Choroid plexus epithelial cell (primary cell): ENCODE results near the gene DSG3.
"Not testable (repeated sequence)": the region's sequence is repeated elsewhere in the genome, so short reads cannot be mapped to it uniquely, and the experiment has no call there.

Source experiments
- DNase-seq: peaks from one replicate; pipeline ENCODE4 v3.0.0-alpha.2; 2010; ENCODE audit warnings: low read depth
- H3K4me3 ChIP-seq: 2 replicates; pipeline ENCODE4 v1.5.1; 2011; ENCODE audit warnings: low read depth, mild to moderate bottlenecking, control low read depth, low read length, moderate library complexity
- TF ChIP-seq, protein P1 (sequence below): conservative IDR thresholded peaks from 2 replicates; pipeline ENCODE4 v1.5.1; 2011; ENCODE audit warnings: low read depth, mild to moderate bottlenecking, control low read depth, inconsistent platforms, low read length, moderate library complexity

DSG3 gene

DNA sequence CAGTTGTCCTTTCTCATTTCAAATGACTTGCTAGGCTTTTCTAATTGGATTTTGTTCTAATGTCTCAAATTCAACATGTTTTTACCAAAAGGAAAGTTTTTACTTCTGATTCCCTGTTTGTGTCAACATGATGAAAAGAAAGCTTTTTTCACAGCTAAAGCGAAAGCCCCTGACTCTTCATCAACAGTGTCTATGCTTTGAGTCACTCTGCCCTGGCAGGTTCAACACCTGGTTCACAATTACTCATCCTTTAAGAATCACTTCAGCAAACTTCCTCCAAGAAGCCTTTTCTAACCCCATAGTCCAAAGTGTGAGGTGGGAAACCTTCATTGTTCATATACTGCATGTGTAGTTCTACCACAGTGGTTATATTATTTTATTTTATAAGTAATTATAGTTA, 42.8 kb downstream of the DSG3 start:
- TF ChIP-seq, protein P1, sequence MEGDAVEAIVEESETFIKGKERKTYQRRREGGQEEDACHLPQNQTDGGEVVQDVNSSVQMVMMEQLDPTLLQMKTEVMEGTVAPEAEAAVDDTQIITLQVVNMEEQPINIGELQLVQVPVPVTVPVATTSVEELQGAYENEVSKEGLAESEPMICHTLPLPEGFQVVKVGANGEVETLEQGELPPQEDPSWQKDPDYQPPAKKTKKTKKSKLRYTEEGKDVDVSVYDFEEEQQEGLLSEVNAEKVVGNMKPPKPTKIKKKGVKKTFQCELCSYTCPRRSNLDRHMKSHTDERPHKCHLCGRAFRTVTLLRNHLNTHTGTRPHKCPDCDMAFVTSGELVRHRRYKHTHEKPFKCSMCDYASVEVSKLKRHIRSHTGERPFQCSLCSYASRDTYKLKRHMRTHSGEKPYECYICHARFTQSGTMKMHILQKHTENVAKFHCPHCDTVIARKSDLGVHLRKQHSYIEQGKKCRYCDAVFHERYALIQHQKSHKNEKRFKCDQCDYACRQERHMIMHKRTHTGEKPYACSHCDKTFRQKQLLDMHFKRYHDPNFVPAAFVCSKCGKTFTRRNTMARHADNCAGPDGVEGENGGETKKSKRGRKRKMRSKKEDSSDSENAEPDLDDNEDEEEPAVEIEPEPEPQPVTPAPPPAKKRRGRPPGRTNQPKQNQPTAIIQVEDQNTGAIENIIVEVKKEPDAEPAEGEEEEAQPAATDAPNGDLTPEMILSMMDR: no peak
- H3K4me3 ChIP-seq: no peak overlapping the region

DNA sequence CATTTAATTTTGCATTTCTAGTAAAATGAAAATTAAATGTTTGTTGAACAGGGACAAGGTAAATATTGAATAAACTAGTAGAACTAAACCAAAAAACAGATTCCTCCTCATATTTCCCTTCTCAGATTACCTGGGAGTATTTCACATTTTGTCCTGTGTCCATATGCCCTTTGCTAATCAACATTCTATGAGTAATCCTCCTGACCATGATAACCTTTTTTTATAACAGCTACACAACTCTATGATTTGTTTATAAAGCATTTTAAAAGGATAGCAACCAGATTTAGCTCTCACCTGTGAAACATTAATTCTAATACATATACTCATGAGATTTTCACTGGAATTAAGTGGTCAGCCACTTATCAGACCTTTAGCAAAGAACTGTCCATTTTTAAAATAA, 43.3 kb downstream of the DSG3 start:
- DNase-seq: no peak
- TF ChIP-seq, protein P1: no peak
- no peak overlapping the region for H3K4me3 ChIP-seq

More for the DNA sequence above, 42.8 kb downstream of the DSG3 start:
- no peak for DNase-seq

DNA sequence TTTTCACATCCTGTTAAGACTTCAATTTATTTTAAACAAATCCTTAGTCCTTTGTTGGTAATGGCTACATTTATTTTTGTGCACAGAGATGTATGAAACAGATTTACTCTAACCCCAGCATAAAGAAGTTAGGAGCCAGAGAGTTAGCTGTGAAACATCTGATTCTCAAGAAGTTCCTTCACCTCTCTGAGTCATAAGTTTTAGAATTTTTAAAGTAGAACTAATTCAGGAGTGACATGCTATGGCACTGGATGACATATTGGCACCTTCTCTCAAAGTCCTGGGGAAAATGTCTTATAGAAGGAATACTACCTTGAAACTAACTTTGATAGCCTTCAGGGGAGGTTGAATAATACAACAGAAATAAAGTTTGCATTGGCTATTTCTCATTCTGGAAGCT, 44.0 kb downstream of the DSG3 start:
- TF ChIP-seq, protein P1: no peak
- DNase-seq: no peak
- no peak overlapping the region for H3K4me3 ChIP-seq

DNA sequence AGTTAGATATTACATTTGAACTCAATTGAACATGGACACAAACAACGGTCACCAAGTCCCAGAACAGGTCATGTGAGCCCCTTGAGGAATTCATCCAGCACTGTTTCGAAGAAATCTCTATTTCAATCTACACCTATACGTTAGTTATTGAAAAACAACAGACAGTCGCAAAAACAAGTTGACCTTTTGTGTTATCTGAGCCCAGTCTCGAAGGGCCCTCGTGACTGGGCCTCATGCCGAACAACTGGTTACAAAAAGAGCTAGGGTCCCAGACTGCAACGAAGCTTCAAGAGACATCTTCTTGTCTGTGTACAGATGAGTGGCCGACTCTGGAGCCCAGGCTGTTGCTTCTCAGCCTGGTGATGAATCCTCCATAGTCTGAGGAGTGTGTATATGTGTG, 45.1 kb downstream of the DSG3 start:
- TF ChIP-seq, protein P1: no peak
- H3K4me3 ChIP-seq: no peak overlapping the region
- DNase-seq: no peak

DNA sequence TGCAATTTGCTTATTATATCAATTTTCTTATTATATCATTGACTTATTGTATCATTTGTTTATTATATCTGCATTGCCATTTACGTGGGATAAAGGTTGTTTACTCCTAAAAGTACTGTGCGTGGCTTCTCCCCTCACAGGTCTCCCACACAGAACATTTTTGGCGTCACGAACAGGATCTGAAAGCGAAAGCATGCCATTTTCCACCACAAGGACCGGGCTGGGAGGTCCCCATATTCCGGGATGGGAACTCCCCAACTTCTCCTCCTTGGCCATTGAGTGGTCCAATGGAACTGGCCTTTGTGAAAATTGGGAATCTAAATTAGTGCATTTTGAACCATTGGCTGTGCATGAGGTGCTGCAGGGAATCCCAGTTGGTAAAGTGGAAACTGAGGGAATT, 45.6 kb downstream of the DSG3 start:
- no peak overlapping the region for H3K4me3 ChIP-seq
- no peak for DNase-seq
- TF ChIP-seq, protein P1: no peak

DNA sequence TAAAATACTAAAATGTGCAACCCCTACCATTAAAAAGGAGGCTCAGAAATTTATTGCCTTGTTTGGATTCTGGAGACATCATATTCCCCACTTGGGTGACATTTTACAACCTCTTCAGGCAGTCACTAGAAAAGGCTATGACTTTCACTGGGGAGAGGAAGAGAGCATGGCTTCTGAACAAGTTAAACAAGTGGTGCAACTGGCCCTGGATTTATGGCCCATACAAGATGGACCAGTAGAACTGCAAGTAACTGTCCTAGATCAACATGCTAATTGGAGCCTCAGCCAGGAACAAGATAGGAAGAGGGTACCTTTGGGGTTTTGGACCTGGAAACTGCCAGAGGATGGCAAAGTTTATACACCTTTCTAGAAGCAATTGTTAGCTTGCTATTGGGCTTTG, 46.4 kb downstream of the DSG3 start:
- TF ChIP-seq, protein P1: no peak
- no peak overlapping the region for H3K4me3 ChIP-seq
- DNase-seq: no peak

DNA sequence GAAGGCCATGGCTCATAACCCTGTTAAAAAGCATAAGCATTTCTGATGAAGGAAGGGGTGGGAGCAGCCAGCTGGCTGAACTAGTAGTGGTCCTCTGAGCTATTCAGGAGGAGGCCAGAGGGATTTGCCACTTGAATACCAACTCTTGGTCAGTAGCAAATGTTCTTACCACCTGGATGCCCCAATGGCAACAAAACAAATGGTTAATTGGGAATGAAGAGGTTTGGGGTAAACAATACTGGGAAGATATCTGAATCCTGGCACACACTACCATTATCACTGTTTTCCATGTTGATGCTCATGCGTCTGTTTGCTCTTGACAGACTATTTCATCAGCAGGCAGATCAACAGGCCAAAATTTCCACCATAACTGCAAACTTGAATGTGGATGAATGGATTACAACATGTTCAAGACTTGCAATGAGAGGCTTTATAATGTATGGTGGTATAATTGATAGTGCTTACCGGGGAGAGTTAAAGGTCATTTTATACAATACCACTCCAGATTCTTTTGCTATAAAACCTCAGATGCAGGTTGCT, 47.2 kb downstream of the DSG3 start:
- not testable (repeated sequence) for H3K4me3 ChIP-seq, DNase-seq
